Omental fat pad (tissue), 4 donors: Measurements from ENCODE around the gene SAMD4A. TPM values are rescaled to one million over a fixed set of nuclear protein-coding genes. Genes with fewer than 3 reads are reported as not detected.
A peak's percentile ranks its signal among the peaks of the same experiment; 100 is the strongest.

ENCODE experiments used
- ATAC-seq: fragments of 150-250 bp; one replicate; pipeline ENCODE4 v1.9.1; 2016; ENCODE audit warnings: mild to moderate bottlenecking, moderate library complexity; ENCODE audit not compliant: low FRiP score
- DNase-seq: peaks from one replicate; pipeline ENCODE4 v3.0.0-alpha.2; 2019; ENCODE audit warnings: low spot score
- CTCF ChIP-seq, 3 donors: fragments of 450-650 bp; IDR thresholded peaks; one replicate each; pipeline ENCODE4 v1.5.1; 2016 to 2017; ENCODE audit warnings: antibody characterized with exemption in 3 of 3, mild to moderate bottlenecking in 3 of 3, moderate library complexity in 2 of 3
- total RNA-seq, 4 donors: library from RNA; depleted of rRNA; stranded (reverse); fragments of >200 nt; gene quantifications; one replicate each; pipeline ENCODE4 v1.1.0, GENCODE V29; 2016

Gene SAMD4A
- total RNA-seq, 4 donors from 2014 or later, result 33.9 to 116 (median 38.3) TPM

- TF ChIP-seq CTCF (IDR thresholded peaks at IDR 0.05), result no peak
- no peak for DNase-seq
- ATAC-seq, result no peak
Observed at GRCh38 chr14:54629635-54630360, 62.9 kb downstream of the SAMD4A start.

- no peak for DNase-seq
- no peak for ATAC-seq
- no peak for TF ChIP-seq CTCF (IDR thresholded peaks at IDR 0.05)
Observed at GRCh38 chr14:54631016-54631415, 64.1 kb downstream of the SAMD4A start.

GRCh38 chr14:54632452-54632851 is 65.5 kb downstream of the SAMD4A start:
- no peak for TF ChIP-seq CTCF (IDR thresholded peaks at IDR 0.05)
- DNase-seq, result no peak
- no peak for ATAC-seq

GRCh38 chr14:54633076-54633475 is 66.1 kb downstream of the SAMD4A start:
- no peak for ATAC-seq
- no peak for DNase-seq
- TF ChIP-seq CTCF (IDR thresholded peaks at IDR 0.05), result no peak

GRCh38 chr14:54637270-54638134 is 70.6 kb downstream of the SAMD4A start:
- peak; percentile 38 for ATAC-seq
- no peak for DNase-seq
- TF ChIP-seq CTCF (IDR thresholded peaks at IDR 0.05), result no peak

GRCh38 chr14:54638135-54638446 is 71.2 kb downstream of the SAMD4A start:
- no peak for TF ChIP-seq CTCF (IDR thresholded peaks at IDR 0.05)
- DNase-seq, result no peak
- ATAC-seq, result peak; percentile 61
